ENCODE results near the gene OGFR. TPM values are rescaled to one million over a fixed set of nuclear protein-coding genes. Genes with fewer than 3 reads are reported as not detected.

OGFR gene
- total and polyA plus RNA-seq, 2 experiments from 2014 or later = 9.6 to 50.6 TPM

- Histone ChIP-seq H3K27ac (ENCODE audit: low read depth) (no peak overlapping the region), H3K36me3 (ENCODE audit: insufficient read depth) (no peaks in the 10 kb centered on the region), H3K4me2 (no peak overlapping the region), H3F3A (replicated peaks; ENCODE audit: low read depth) (0 out of 2 replicates have a peak, but pooled peaks cover 2% of the 10 kb centered on the region), H3K4me1 (ENCODE audit: insufficient read depth) (no peaks in the 10 kb centered on the region), H4K20me1 (replicated peaks; ENCODE audit: insufficient read depth) (no peaks in the 10 kb centered on the region), H3K79me2 (replicated peaks; ENCODE audit: insufficient read depth) (no peaks in the 10 kb centered on the region), H3K4me3 (no peak overlapping the region), H2AFZ (no peak overlapping the region), H3K27me3 (ENCODE audit: insufficient read depth) (no peaks in the 10 kb centered on the region), H3K9me2 (ENCODE audit: insufficient read depth) (no peaks in the 10 kb centered on the region)
- Mint-ChIP-seq H3K4me1 (peaks cover 9% of the 10 kb centered on the region), H3K36me3 (ENCODE audit: low read depth) (no peaks in the 10 kb centered on the region), H3K27ac (no peak overlapping the region; the same call in 1 of the 2 replicates), H3K4me3 (no peak overlapping the region), H3K9me3 (no peaks in the 10 kb centered on the region), H3K27me3 (ENCODE audit: insufficient read depth, low read depth, poor library complexity) (peaks cover 11% of the 10 kb centered on the region)
- TF ChIP-seq STAT1 (IDR thresholded peaks at IDR 0.05; ENCODE audit: unreplicated experiment) (no peak), CREB1 (CRISPR knock-in tag; IDR thresholded peaks at IDR 0.05; ENCODE audit: low read depth) (no peak), ETS1 (IDR thresholded peaks at IDR 0.05) (no peak), REST (IDR thresholded peaks at IDR 0.05; ENCODE audit: unreplicated experiment) (no peak), ZNF331 (CRISPR knock-in tag; IDR thresholded peaks at IDR 0.05; ENCODE audit: low read depth) (no peak), EZH2phosphoT487 (IDR thresholded peaks at IDR 0.05; ENCODE audit: unreplicated experiment) (no peak), EZH2 (IDR thresholded peaks at IDR 0.05; ENCODE audit: low read depth, unreplicated experiment) (no peak), NANOG (IDR thresholded peaks at IDR 0.05; ENCODE audit: borderline replicate concordance) (no peak), CTCF (conservative IDR thresholded peaks at IDR 0.05; ENCODE audit: low read depth in 2 of 2) (no peak), JUNB (IDR thresholded peaks at IDR 0.05; ENCODE audit: unreplicated experiment) (no peak), ZNF114 (CRISPR knock-in tag; IDR thresholded peaks at IDR 0.05) (no peak), POLR2AphosphoS5 (IDR thresholded peaks at IDR 0.05; ENCODE audit: low read depth) (no peak)
- TF ChIP-seq, protein P1, sequence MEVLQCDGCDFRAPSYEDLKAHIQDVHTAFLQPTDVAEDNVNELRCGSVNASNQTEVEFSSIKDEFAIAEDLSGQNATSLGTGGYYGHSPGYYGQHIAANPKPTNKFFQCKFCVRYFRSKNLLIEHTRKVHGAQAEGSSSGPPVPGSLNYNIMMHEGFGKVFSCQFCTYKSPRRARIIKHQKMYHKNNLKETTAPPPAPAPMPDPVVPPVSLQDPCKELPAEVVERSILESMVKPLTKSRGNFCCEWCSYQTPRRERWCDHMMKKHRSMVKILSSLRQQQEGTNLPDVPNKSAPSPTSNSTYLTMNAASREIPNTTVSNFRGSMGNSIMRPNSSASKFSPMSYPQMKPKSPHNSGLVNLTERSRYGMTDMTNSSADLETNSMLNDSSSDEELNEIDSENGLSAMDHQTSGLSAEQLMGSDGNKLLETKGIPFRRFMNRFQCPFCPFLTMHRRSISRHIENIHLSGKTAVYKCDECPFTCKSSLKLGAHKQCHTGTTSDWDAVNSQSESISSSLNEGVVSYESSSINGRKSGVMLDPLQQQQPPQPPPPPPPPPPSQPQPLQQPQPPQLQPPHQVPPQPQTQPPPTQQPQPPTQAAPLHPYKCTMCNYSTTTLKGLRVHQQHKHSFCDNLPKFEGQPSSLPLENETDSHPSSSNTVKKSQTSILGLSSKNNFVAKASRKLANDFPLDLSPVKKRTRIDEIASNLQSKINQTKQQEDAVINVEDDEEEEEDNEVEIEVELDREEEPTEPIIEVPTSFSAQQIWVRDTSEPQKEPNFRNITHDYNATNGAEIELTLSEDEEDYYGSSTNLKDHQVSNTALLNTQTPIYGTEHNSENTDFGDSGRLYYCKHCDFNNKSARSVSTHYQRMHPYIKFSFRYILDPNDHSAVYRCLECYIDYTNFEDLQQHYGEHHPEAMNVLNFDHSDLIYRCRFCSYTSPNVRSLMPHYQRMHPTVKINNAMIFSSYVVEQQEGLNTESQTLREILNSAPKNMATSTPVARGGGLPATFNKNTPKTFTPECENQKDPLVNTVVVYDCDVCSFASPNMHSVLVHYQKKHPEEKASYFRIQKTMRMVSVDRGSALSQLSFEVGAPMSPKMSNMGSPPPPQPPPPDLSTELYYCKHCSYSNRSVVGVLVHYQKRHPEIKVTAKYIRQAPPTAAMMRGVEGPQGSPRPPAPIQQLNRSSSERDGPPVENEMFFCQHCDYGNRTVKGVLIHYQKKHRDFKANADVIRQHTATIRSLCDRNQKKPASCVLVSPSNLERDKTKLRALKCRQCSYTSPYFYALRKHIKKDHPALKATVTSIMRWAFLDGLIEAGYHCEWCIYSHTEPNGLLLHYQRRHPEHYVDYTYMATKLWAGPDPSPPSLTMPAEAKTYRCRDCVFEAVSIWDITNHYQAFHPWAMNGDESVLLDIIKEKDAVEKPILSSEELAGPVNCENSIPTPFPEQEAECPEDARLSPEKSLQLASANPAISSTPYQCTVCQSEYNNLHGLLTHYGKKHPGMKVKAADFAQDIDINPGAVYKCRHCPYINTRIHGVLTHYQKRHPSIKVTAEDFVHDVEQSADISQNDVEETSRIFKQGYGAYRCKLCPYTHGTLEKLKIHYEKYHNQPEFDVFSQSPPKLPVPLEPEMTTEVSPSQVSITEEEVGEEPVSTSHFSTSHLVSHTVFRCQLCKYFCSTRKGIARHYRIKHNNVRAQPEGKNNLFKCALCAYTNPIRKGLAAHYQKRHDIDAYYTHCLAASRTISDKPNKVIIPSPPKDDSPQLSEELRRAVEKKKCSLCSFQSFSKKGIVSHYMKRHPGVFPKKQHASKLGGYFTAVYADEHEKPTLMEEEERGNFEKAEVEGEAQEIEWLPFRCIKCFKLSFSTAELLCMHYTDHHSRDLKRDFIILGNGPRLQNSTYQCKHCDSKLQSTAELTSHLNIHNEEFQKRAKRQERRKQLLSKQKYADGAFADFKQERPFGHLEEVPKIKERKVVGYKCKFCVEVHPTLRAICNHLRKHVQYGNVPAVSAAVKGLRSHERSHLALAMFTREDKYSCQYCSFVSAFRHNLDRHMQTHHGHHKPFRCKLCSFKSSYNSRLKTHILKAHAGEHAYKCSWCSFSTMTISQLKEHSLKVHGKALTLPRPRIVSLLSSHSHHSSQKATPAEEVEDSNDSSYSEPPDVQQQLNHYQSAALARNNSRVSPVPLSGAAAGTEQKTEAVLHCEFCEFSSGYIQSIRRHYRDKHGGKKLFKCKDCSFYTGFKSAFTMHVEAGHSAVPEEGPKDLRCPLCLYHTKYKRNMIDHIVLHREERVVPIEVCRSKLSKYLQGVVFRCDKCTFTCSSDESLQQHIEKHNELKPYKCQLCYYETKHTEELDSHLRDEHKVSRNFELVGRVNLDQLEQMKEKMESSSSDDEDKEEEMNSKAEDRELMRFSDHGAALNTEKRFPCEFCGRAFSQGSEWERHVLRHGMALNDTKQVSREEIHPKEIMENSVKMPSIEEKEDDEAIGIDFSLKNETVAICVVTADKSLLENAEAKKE (CRISPR knock-in tag; IDR thresholded peaks at IDR 0.05) = no peak
- no peak for DNase-seq (ENCODE audit: low spot score)
- ATAC-seq = no peak
These were observed 17.3 kb upstream of the OGFR start for GRCh38 chr20:62787321-62787720.

All from GM23338 (cell line).